Sigmoid colon (tissue), 4 donors: ENCODE data around the gene TCF7L1.

Source experiments
- CTCF ChIP-seq, 4 experiments: fragments of 450-650 bp in 3 of 4; fragments of 200-600 bp in 1 of 4; IDR thresholded peaks; one replicate each; pipeline ENCODE4 v1.5.1; 2016 to 2019; ENCODE audit warnings: antibody characterized with exemption in 4 of 4, mild to moderate bottlenecking in 3 of 4, moderate library complexity in 2 of 4
- EP300 ChIP-seq, 4 donors: sonication (generic); formaldehyde crosslinking; IDR thresholded peaks; one replicate each; pipeline ENCODE4 v1.6.1; 2017; ENCODE audit warnings: antibody characterized with exemption in 4 of 4
- POLR2A ChIP-seq, 2 donors: fragments of 450-650 bp; IDR thresholded peaks; one replicate each; pipeline ENCODE4 v1.6.1; 2016; ENCODE audit warnings: antibody characterized with exemption in 2 of 2, mild to moderate bottlenecking in 2 of 2, moderate library complexity in 2 of 2
- POLR2AphosphoS5 ChIP-seq, 4 donors: sonication (generic); formaldehyde crosslinking; IDR thresholded peaks; one replicate each; pipeline ENCODE4 v1.6.1; 2017; ENCODE audit warnings: antibody characterized with exemption in 4 of 4

DNA sequence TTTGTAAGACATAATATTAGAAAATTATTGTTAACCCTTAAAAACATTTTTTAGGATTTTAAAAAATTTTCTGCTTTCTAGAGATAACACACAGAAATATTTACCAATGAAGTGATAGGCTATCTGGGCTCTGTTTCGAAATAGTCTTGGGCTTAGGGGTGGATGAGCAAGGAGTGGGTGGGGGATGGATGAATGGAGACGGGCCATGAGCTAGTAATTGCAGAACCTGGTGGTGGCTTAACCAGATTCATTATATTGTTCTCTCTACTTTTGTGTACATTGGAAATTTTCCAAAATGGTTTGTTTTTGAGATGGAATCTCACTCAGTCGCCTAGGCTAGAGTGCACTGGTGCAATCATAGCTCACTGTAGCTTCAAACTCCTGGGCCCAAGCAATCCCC, 89.6 kb downstream of the TCF7L1 start:
- no peak for TF ChIP-seq POLR2AphosphoS5 (IDR thresholded peaks at IDR 0.05)
- TF ChIP-seq CTCF (IDR thresholded peaks at IDR 0.05): no peak
- no peak for TF ChIP-seq EP300 (IDR thresholded peaks at IDR 0.05)
- no peak for TF ChIP-seq POLR2A (IDR thresholded peaks at IDR 0.05)
